ENCODE results near the gene C1orf21.

C1orf21 gene

DNA sequence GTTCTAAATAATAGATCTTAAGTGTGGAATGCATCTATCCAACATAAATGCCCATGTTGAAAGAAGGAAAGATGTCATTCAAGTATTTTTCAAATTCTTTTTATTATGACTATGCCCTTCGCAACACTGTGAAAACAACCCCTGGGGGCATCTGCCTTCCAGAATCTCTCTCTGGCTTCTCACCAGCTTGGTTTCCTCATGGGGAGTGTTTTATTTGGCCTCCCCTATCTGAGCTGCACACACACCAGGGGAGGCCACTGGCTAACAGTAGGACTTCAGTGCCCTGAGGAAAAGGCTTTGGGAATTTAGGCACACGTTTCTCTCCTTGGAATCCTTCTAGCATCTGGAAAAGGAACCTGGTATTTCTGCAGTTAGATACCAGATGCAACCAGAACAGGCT, 237.2 kb downstream of the C1orf21 start:
- Histone ChIP-seq H3K27ac (no peak overlapping the region), H3K4me3 (no peak overlapping the region), H3K9me3 (ENCODE audit: low read depth, low read length) (no peaks in the 10 kb centered on the region), H3K36me3 (ENCODE audit: insufficient read depth, low read length) (no peaks in the 10 kb centered on the region), H3K9ac (ENCODE audit: insufficient read length) (no peak overlapping the region)
- no peak for TF ChIP-seq EZH2 (IDR thresholded peaks at IDR 0.05)
- TF ChIP-seq FOXP2 (optimal IDR thresholded peaks at IDR 0.05; ENCODE audit: control extremely low read depth, extremely low read length, insufficient read depth) = no peak
- TF ChIP-seq POLR2AphosphoS5 (IDR thresholded peaks at IDR 0.05; ENCODE audit: borderline replicate concordance, low read depth, low read length) = no peak
- DNase-seq (ENCODE audit: low read depth, low spot score) = peak; percentile 20

- Histone ChIP-seq H3K9ac (ENCODE audit: insufficient read length) (no peak overlapping the region), H3K36me3 (ENCODE audit: insufficient read depth, low read length) (no peaks in the 10 kb centered on the region), H3K9me3 (ENCODE audit: low read depth, low read length) (no peaks in the 10 kb centered on the region), H3K27ac (no peak overlapping the region), H3K4me3 (no peak overlapping the region)
- DNase-seq (ENCODE audit: low read depth, low spot score) = no peak
- TF ChIP-seq FOXP2 (optimal IDR thresholded peaks at IDR 0.05; ENCODE audit: control extremely low read depth, extremely low read length, insufficient read depth) (no peak), EZH2 (IDR thresholded peaks at IDR 0.05) (no peak), POLR2AphosphoS5 (IDR thresholded peaks at IDR 0.05; ENCODE audit: borderline replicate concordance, low read depth, low read length) (no peak)
Observed at GRCh38 chr1:184624626-184625025, 237.8 kb downstream of the C1orf21 start.

DNA sequence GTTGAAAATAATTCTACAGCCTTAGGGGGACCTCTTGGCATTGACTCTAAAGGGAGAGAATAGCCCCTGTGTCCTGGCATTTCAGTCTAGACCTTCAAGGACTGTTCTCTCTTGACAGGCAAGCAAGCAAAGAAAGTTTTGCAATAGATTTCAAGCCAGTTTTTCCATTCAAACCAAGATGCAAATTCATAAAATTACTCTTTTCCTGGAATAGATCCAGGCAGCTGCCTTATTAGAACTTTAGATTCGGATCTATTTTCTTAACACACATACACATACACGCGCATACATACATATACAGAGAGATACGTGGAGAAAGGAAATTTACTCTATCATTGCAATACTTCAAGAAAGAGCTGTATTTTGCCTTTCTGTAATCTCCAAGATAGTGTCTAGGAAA, 238.4 kb downstream of the C1orf21 start:
- no peak overlapping the region for H3K4me3 ChIP-seq
- no peak overlapping the region for H3K9ac ChIP-seq (ENCODE audit: insufficient read length)
- no peaks in the 10 kb centered on the region for H3K36me3 ChIP-seq (ENCODE audit: insufficient read depth, low read length)
- H3K9me3 ChIP-seq (ENCODE audit: low read depth, low read length) = no peaks in the 10 kb centered on the region
- no peak for DNase-seq (ENCODE audit: low read depth, low spot score)
- no peak overlapping the region for H3K27ac ChIP-seq
- TF ChIP-seq EZH2 (IDR thresholded peaks at IDR 0.05) = no peak

DNA sequence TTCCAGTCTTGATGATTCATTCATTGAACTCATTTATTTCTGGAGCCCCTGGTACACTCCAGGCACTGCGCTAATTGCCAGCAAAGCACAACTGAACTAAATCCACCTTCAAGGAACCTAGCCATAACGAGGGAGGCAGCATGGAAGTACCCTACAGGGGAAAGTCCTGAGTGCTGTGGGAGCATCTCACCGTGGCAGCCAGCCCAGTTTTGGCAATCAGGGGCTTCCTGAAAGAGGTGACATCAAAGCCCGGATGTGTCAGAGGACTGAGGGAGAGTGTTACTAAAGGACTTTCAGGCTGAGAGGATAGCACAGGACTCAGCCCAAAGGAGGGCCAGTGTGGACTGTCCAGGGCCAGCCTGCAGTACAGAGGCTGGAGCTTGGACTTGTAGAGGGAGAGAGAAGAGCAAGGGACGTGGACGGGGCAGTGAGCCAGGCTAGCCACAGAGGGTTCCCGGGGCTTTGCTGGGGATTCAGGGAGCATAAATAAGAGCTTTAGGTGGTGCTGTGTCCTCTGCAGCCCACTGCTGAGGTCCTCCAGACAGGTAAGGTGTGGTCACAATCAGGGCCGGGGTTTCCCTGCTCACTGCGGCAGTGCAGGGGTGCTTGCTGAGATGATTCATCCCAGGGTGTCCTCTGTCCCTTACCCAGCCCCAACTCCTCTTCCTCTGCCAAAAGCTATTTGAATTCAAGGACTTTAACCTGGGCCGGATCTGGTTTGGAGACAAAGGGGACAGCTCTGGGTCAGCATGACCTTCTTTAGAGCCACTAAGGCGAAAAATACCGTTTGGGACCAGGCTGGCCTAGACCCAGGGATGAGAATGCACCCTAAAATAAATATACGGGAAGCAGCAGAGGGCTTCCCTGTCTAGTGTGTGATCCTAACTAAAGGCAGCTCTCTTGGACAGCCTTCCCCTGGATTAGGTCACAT, 239.5 kb downstream of the C1orf21 start:
- TF ChIP-seq EZH2 (IDR thresholded peaks at IDR 0.05) = no peak
- no peak for TF ChIP-seq FOXP2 (optimal IDR thresholded peaks at IDR 0.05; ENCODE audit: control extremely low read depth, extremely low read length, insufficient read depth)
- no peak for TF ChIP-seq POLR2AphosphoS5 (IDR thresholded peaks at IDR 0.05; ENCODE audit: borderline replicate concordance, low read depth, low read length)

DNA sequence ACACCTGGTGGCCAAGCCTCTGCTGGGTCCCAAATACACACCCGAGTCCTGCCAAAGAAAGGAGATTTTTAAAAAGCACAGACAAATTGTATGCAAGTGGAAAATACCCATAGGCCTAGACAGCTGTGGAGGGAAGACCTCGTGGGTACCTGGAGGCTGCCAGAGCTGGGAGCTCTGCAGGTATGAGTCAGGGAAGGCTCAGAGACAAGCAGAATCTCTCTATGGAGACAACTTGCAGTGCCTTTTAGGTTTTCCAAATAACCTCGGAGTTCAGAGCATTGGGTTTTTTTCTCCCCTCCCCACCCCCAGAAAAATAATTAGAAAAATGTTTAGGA, 240.1 kb downstream of the C1orf21 start:
- Histone ChIP-seq H3K9ac (ENCODE audit: insufficient read length) (no peak overlapping the region), H3K27ac (no peak overlapping the region), H3K4me3 (no peak overlapping the region), H3K36me3 (ENCODE audit: insufficient read depth, low read length) (no peaks in the 10 kb centered on the region), H3K9me3 (ENCODE audit: low read depth, low read length) (no peaks in the 10 kb centered on the region)
- DNase-seq (ENCODE audit: low read depth, low spot score) = no peak
- no peak for TF ChIP-seq POLR2AphosphoS5 (IDR thresholded peaks at IDR 0.05; ENCODE audit: borderline replicate concordance, low read depth, low read length)
- no peak for TF ChIP-seq EZH2 (IDR thresholded peaks at IDR 0.05)
- no peak for TF ChIP-seq FOXP2 (optimal IDR thresholded peaks at IDR 0.05; ENCODE audit: control extremely low read depth, extremely low read length, insufficient read depth)

More for the DNA sequence above, 239.5 kb downstream of the C1orf21 start:
- no peaks in the 10 kb centered on the region for H3K36me3 ChIP-seq (ENCODE audit: insufficient read depth, low read length)
- no peak for DNase-seq (ENCODE audit: low read depth, low spot score)
- no peaks in the 10 kb centered on the region for H3K9me3 ChIP-seq (ENCODE audit: low read depth, low read length)
- no peak overlapping the region for H3K4me3 ChIP-seq
- no peak overlapping the region for H3K27ac ChIP-seq
- H3K9ac ChIP-seq (ENCODE audit: insufficient read length) = no peak overlapping the region

GRCh38 chr1:184629266-184629665, 242.4 kb downstream of the C1orf21 start:
- H3K4me3 ChIP-seq = no peak overlapping the region
- no peaks in the 10 kb centered on the region for H3K36me3 ChIP-seq (ENCODE audit: insufficient read depth, low read length)
- H3K9me3 ChIP-seq (ENCODE audit: low read depth, low read length) = no peaks in the 10 kb centered on the region
- DNase-seq (ENCODE audit: low read depth, low spot score) = no peak
- H3K27ac ChIP-seq = no peak overlapping the region
- TF ChIP-seq POLR2AphosphoS5 (IDR thresholded peaks at IDR 0.05; ENCODE audit: borderline replicate concordance, low read depth, low read length) = no peak
- no peak for TF ChIP-seq EZH2 (IDR thresholded peaks at IDR 0.05)
- TF ChIP-seq FOXP2 (optimal IDR thresholded peaks at IDR 0.05; ENCODE audit: control extremely low read depth, extremely low read length, insufficient read depth) = no peak
- no peak overlapping the region for H3K9ac ChIP-seq (ENCODE audit: insufficient read length)

GRCh38 chr1:184630679-184631060, 243.8 kb downstream of the C1orf21 start:
- Histone ChIP-seq H3K9ac (ENCODE audit: insufficient read length) (no peak overlapping the region), H3K36me3 (ENCODE audit: insufficient read depth, low read length) (no peaks in the 10 kb centered on the region), H3K4me3 (no peak overlapping the region), H3K27ac (no peak overlapping the region), H3K9me3 (ENCODE audit: low read depth, low read length) (no peaks in the 10 kb centered on the region)
- no peak for DNase-seq (ENCODE audit: low read depth, low spot score)
- TF ChIP-seq EZH2 (IDR thresholded peaks at IDR 0.05) (no peak), FOXP2 (optimal IDR thresholded peaks at IDR 0.05; ENCODE audit: control extremely low read depth, extremely low read length, insufficient read depth) (no peak), POLR2AphosphoS5 (IDR thresholded peaks at IDR 0.05; ENCODE audit: borderline replicate concordance, low read depth, low read length) (no peak)

DNA sequence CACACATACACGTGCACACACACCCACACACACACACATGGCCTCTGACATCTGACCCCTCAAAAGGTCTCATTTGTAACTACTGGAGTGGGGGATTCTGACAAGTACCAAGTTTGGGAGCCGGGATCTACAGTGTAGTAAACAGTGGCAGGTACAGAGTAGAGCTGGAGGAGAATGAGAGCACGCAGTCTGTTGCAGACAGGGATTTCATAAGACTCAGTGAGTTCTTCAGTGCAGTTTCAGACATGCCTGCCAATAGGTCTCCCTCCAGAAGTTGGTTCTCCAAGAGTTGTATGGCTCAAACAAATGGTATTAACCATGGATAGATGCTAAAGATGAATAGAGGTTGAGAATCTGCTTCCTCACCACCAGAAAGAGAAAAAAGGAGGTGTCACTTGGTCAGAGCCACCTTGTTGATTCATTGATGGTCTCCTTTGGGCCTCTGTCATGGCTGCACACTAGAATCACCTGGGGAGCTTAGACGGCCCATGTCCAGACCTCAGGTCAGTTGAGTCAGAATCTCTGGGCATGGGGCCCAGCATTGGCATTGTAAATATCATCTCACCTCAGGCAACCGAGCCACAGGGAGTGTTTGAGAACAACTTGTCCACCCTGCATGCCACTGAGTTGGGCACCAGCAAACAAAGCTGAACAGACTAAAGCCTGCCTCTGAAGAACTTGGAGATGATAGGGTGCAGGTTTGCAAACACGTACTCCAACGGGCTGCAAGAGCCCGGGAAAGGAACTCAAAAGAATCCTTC, 245.8 kb downstream of the C1orf21 start:
- TF ChIP-seq EZH2 (IDR thresholded peaks at IDR 0.05) (no peak), POLR2AphosphoS5 (IDR thresholded peaks at IDR 0.05; ENCODE audit: borderline replicate concordance, low read depth, low read length) (no peak), FOXP2 (optimal IDR thresholded peaks at IDR 0.05; ENCODE audit: control extremely low read depth, extremely low read length, insufficient read depth) (no peak)
- Histone ChIP-seq H3K4me3 (no peak overlapping the region), H3K9me3 (ENCODE audit: low read depth, low read length) (no peaks in the 10 kb centered on the region), H3K36me3 (ENCODE audit: insufficient read depth, low read length) (no peaks in the 10 kb centered on the region), H3K27ac (no peak overlapping the region), H3K9ac (ENCODE audit: insufficient read length) (no peak overlapping the region)
- DNase-seq (ENCODE audit: low read depth, low spot score) = no peak
